GM18867 (cell line): Measurements from ENCODE around the gene UBXN6.

Experiments
- ATAC-seq: cut with Tn5 transposase; IDR thresholded peaks from one replicate; pipeline ENCODE4 v1.9.1; 2021; ENCODE audit warnings: mild to moderate bottlenecking, moderate library complexity; ENCODE audit not compliant: unreplicated experiment

UBXN6 gene, protein sequence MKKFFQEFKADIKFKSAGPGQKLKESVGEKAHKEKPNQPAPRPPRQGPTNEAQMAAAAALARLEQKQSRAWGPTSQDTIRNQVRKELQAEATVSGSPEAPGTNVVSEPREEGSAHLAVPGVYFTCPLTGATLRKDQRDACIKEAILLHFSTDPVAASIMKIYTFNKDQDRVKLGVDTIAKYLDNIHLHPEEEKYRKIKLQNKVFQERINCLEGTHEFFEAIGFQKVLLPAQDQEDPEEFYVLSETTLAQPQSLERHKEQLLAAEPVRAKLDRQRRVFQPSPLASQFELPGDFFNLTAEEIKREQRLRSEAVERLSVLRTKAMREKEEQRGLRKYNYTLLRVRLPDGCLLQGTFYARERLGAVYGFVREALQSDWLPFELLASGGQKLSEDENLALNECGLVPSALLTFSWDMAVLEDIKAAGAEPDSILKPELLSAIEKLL

GRCh38 chr19:4457654-4458395 lies at the start of gene UBXN6:
Gene UBXN6 (minus strand): TSS chr19:4457794. CDS start chr19:4457697, 97 bp downstream.
- peak; percentile 87 for ATAC-seq

DNA sequence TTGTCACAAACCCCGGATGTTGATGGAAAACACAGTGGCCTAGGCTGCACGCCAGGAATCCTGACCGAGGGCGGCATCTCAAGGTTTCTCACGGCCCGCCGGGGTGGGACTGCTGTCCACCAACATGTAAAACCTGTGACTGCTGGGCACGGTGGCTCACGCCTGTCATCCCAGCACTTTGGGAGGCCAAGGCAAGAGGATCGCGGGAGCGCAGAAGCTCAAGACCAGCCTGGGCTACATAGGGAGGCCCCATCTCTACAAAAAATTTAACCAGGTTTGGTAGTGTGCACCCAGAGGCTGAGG lies 49.5 kb upstream of the UBXN6 start:
- ATAC-seq = no peak

GRCh38 chr19:4506449-4507149 lies 49.0 kb upstream of the UBXN6 start:
- no peak for ATAC-seq

DNA sequence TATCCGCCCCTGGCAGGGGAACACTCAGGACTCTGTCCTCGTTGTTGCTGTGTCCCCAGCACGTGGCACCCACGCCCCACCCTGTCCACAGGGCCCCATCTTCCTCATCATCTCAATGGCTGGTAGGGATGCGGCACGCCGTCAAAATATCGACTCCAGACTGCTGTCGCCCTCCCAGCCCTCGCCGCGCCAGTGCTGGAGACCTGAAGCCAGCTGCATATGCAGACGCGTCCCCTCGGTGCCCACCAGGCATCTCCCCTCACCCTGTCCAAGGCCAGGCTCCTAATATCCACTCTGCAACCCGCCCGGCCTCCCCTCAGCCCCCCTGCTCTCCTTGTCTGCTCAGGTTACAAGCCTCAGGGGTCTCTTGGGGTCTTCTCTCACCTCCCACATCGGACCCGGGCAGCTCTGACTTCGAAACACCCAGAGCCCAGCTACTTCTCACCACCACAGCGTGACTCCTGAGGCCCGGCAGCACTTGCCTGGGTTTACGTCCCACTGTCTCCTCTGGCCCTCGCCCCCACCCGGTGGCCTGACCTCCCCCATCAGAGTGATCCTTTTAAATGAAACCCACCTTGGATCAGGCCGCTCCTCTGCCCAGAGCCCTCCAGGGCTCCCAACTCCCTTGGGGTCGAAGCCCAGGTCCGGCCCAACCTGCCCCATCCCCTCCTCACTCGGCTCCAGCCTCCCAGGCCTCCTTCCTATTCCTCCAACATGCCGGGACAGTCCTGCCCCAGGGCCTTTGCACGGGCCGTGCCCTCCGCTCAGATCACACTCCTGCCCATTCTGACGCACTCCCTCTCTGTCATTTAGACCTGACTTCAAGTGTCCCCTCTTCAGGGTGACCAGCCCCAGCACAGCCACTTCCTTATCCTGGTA lies 48.2 kb upstream of the UBXN6 start:
- no peak for ATAC-seq

DNA sequence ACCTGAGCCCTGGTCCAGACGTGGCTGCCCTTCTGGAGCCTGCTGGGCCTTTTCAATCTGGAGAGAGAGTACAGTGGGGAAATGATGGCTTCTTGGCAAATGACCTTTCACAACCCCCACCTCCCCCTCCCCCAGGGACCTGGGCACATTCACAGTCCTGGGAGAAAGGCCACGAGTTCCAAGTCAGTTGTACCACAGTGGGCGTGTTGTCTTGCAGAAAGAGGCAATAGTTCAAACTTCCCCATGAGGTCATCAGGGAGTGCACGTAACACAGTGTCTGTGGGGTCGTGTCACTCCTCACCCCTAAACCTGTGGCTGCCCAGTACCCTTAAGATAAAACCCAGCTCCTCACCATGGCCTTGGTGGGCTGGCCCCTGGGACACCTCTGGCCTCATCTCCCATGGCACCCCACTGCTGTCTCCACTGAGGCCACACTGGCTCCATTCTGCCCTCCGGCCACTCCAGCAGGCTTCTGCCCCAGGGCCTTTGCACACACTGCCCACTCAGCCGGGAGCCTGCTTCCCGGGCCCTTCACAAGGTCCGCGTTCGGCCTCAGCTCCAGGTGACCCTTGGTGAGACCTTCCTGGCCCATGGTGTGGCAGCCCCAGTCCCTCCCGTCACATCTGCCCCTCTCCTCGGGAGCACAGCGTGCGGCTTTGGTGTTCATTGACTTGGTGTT lies 47.4 kb upstream of the UBXN6 start:
- no peak for ATAC-seq

- no peak for ATAC-seq
Observed at GRCh38 chr19:4504297-4504701, 46.7 kb upstream of the UBXN6 start.

- no peak for ATAC-seq
Observed at GRCh38 chr19:4503825-4504170, 46.2 kb upstream of the UBXN6 start.

DNA sequence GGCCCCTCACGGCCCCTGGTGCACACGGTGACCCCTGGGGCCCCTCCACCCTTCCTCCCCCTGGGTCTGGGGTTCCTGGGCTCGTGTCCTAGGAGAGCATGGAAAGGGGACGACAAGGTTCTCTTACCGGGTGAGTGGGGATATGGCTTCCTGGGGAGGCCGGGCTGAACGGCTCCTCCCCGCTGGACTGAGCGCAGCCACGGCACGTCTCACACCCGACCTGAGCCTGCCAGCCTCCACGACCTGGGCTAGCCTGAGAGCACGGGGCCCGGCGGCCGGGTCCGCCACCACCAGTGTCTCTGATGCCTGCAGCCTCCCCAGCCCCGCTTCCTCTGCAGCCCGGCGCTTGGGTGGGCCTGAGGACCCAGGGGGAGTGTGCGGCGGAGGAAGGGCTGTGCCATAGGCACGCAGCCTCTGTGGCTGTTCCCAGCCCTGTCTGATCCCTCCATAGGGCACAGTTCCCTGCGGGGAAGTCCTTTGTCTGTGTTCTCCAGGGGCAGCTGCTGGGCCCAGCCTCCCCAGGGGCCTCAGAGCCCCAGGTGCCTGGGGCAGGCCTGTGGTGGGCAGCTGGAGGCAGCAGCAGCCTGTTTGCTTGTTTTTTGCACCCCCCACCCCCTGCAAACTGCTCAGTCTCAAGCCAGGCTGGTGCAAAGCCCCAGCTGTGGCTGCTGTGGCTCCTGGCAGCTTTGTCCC lies 45.7 kb upstream of the UBXN6 start:
- no peak for ATAC-seq

DNA sequence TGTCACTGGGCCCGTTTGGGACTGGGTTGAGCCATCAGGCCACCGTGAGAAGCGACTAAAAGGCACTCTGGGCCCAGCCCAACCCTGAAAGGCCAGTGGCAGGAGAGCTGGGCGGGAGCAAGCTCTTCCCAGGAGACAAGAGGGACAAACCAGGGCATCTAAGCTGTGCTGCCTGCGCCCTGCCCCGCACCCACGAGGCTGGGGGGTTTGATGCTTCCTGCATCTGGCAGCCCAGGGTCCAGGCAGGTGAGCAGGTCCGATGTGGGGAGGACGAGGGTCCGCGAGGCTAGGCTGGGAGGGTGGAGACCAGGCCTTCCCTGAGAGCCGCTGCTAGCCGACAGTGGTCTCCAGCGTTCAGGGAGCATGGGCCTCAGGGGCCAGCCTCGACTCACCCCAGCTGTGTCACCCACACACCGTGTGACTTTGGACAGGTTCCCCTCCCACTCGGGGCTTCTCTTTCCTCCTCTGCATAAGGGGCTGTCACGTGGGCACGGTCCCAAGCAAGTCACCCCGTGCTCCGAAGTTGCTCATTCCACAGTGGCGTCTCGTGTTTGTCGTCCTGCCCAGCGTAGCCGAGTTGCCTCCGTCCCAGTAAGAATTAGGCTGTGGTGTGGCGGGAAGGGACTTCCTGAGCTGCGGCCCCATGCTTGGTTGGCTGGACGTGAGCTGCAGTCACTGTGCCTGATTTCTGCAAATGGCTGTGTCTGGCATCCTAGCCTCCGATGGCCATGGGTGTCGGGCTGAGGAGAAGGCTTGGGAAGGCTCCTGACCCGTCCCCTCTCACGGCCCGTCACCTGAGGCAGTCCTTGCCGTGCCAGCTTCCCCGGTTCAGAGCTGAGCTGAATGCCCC lies 44.9 kb upstream of the UBXN6 start:
- ATAC-seq = no peak

DNA sequence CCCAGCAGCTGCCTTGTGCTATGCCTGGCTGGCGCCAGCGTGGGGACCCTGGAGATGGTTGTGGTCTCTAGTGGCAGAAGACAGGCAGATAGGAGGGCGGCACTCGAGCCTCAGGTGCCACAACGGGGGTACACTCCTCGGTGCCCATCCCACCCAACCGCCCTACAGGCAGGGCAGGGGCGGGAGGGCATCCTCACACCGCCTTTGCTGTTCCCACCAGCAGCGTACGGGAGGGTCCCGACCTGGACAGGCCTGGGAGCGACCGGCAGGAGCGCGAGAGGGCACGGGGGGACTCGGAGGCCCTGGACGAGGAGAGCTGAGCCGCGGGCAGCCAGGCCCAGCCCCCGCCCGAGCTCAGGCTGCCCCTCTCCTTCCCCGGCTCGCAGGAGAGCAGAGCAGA lies 44.1 kb upstream of the UBXN6 start:
- ATAC-seq = no peak

DNA sequence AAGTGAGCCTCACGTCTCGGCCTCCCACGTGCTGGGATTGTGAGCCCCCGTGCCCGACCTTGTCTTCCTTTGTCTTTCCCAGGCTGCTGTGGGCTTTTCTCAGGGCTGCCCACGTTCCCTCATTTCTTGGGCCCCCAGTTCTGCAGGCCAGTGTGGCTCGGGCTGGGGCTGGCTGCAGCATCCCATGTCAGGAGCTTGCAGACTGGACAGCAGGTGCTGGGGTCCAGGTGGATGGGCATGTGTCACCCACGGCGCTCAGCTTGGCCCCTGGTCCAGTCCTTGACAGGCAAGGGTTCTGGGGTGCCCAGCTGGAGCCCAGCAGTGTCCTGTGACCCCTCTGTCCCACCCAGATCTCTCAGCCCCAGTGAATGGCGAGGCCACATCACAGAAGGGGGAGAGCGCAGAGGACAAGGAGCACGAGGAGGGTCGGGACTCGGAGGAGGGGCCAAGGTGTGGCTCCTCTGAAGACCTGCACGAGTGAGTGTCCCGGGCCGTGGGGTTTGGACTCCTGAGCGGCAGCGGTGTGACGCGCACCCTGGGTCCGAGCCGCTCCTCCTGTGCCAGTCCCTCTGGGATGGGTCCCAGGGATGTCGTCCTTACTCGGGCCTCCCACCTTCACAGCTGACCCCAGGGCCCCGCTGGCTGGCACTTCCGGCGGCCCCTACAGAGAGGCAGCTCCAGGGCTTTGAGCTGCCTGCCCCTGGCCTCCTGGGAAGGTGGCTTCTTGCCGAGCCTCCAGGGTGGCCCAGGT lies 43.4 kb upstream of the UBXN6 start:
- ATAC-seq = no peak

GRCh38 chr19:4499855-4500254 lies 42.3 kb upstream of the UBXN6 start:
- ATAC-seq = no peak

DNA sequence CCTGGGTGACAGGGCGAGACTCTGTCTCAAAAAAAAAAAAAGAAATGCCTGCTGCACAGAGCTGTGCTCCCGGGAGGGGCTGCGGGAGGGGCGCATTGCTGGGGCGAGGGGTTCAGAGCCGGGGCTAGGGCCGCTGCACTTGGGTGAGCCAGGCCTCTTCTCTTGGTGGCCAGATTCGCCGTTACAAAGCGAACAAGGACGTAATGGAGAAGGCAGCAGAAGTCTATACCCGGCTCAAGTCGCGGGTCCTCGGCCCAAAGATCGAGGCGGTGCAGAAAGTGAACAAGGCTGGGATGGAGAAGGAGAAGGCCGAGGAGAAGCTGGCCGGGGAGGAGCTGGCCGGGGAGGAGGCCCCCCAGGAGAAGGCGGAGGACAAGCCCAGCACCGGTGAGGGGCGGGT lies 41.7 kb upstream of the UBXN6 start:
- ATAC-seq = no peak

DNA sequence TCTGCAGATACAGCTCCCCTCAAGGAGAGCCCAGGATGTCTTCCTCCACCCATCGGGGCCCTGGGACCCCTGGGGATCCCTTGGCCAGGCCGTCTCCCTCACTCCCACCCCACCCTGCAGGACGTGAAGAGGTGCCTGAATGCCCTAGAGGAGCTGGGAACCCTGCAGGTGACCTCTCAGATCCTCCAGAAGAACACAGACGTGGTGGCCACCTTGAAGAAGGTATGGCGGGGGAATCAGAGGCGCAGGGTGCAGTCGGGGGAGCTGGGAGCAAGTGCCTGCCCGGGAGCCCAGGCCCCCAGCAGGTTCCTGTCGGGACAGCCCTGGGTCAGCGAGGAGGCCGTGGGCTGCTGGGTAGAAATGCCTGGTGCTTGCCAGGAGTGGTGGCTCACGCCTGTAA lies 41.1 kb upstream of the UBXN6 start:
- ATAC-seq = no peak

DNA sequence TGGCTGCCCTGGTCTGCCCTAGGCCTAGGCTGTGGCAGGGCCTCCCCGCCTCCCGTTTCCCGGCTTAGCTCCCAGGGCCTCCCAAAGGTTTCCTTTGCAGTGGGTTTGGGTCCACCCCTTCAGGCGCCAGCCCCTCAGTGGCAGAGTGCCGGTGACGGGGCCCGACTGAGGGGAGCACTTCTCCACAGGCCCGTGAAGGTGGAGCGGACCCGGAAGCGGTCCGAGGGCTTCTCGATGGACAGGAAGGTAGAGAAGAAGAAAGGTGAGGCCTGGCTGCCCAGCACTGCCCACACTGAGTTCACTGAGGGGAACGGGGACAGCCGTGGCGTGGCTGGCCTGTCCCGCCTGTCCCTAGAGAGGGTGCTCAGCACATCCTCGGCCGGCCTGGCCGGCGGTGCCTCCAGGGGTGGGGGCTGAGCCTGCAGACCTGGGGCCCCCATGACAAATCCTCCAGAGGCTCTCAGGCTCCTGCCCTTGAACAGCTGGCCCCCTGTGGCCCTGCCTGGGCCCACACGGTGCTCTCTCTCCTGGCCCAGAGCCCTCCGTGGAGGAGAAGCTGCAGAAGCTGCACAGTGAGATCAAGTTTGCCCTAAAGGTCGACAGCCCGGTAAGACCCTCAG lies 40.3 kb upstream of the UBXN6 start:
- ATAC-seq = no peak

DNA sequence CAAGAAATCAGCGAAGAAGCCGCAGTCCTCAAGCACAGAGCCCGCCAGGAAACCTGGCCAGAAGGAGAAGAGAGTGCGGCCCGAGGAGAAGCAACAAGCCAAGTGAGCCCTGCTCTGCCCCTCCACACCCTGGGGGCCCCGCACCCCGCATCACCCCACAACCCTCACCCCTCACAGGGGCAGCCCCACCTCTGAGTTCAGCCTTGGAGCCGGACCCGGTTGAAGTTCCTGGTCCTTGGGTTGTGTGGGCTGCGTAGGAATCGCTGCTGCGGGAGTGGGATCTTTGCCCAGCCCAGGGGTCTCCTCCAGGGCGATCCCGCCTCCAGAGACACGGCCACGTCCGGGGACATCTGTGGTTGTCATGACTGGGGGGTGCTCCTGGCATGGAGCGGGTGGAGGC lies 38.7 kb upstream of the UBXN6 start:
- no peak for ATAC-seq

GRCh38 chr19:4495471-4495870 lies 37.9 kb upstream of the UBXN6 start:
- ATAC-seq = no peak

GRCh38 chr19:4494691-4495064 lies 37.1 kb upstream of the UBXN6 start:
- ATAC-seq = no peak
